A673 (cell line): ENCODE results near the gene ZEB2. TPM values are rescaled to one million over a fixed set of nuclear protein-coding genes. Genes with fewer than 3 reads are reported as not detected.

Source experiments
- BruUV-seq: library from RNA; stranded (reverse); fragments of 400-500 nt; replicated peaks from 2 replicates; lab custom pipeline; 2021; lab: Mats Ljungman, UMichigan
- CTCF ChIA-PET: fragments of 300-600 bp; sonication (Branson Sonifier 250); formaldehyde crosslinking; loops from one replicate; lab custom pipeline; 2022; ENCODE audit warnings: antibody characterized with exemption; lab: Charles Lee
- POLR2A ChIA-PET: fragments of 300-600 bp; sonication (Branson Sonifier 250); formaldehyde crosslinking; loops from one replicate; lab custom pipeline; 2022; ENCODE audit warnings: antibody characterized with exemption; ENCODE audit not compliant: low non-redundant PET; lab: Charles Lee
- DNase-seq: peaks from one replicate; pipeline ENCODE4 v3.0.0-alpha.2; 2015; ENCODE audit warnings: low spot score
- H3K27ac ChIP-seq: fragments of 200-600 bp; sonication (generic); 2 replicates; pipeline ENCODE4 v1.5.1; 2016; ENCODE audit warnings: mixed run types, low read depth, mild to moderate bottlenecking, mixed read lengths, antibody characterized with exemption, low read length; ENCODE audit not compliant: poor library complexity, severe bottlenecking
- H3K27me3 ChIP-seq: fragments of 200-600 bp; sonication (generic); replicated peaks from 2 replicates; pipeline ENCODE4 v1.6.1; 2017; ENCODE audit warnings: mixed run types, low read depth, mild to moderate bottlenecking, mixed read lengths, antibody characterized with exemption, low read length; ENCODE audit not compliant: insufficient read depth, poor library complexity
- H3K36me3 ChIP-seq: fragments of 200-600 bp; sonication (generic); 2 replicates; pipeline ENCODE4 v1.6.1; 2016; ENCODE audit warnings: mixed run types, mild to moderate bottlenecking, mixed read lengths, antibody characterized with exemption, low read length; ENCODE audit not compliant: insufficient read depth, poor library complexity, severe bottlenecking
- H3K4me1 ChIP-seq: fragments of 200-600 bp; sonication (generic); 2 replicates; pipeline ENCODE4 v1.6.1; 2017; ENCODE audit warnings: mixed run types, mild to moderate bottlenecking, mixed read lengths, antibody characterized with exemption, low read length; ENCODE audit not compliant: insufficient read depth, poor library complexity, severe bottlenecking
- H3K4me3 ChIP-seq: fragments of 200-600 bp; sonication (generic); 2 replicates; pipeline ENCODE4 v1.5.1; 2016; ENCODE audit warnings: low read depth, mixed run types, mild to moderate bottlenecking, mixed read lengths, low read length; ENCODE audit not compliant: poor library complexity, severe bottlenecking
- H3K9me3 ChIP-seq: fragments of 200-600 bp; sonication (generic); 2 replicates; pipeline ENCODE4 v1.6.1; 2016; ENCODE audit warnings: mixed run types, low read depth, mild to moderate bottlenecking, mixed read lengths, antibody characterized with exemption, low read length; ENCODE audit not compliant: poor library complexity, severe bottlenecking
- CTCF ChIP-seq: fragments of 300-800, 200-600 bp; sonication (generic); conservative IDR thresholded peaks from 2 replicates; pipeline ENCODE4 v1.5.1; 2017; ENCODE audit warnings: low read depth, mild to moderate bottlenecking, antibody characterized with exemption, low read length, moderate library complexity, mixed read lengths
- EZH2 ChIP-seq: fragments of 200-600 bp; sonication (generic); IDR thresholded peaks from 2 replicates; pipeline ENCODE4 v1.6.1; 2017; ENCODE audit warnings: borderline replicate concordance, low read depth, mild to moderate bottlenecking, mixed read lengths, antibody characterized with exemption, low read length; ENCODE audit not compliant: poor library complexity, severe bottlenecking
- intact Hi-C: fragments of 100-400 bp; cut with micrococcal nuclease; formaldehyde crosslinking; loops from one replicate; pipeline ENCODE4 v1.10.0; 2022; ENCODE audit not compliant: unreplicated experiment
- total RNA-seq: library from RNA; stranded (reverse); gene quantifications from 2 replicates; pipeline ENCODE4 v1.2.3, GENCODE V29; 2021

Gene ZEB2
- total RNA-seq, 1 experiment from 2014 or later = 146 TPM

- ChIA-PET CTCF (no interaction called here), POLR2A (no interaction called here)
- Histone ChIP-seq H3K27me3 (no peaks in the 10 kb centered on the region), H3K36me3 (peaks cover 75% of the 10 kb centered on the region), H3K27ac (no peak overlapping the region), H3K9me3 (no peaks in the 10 kb centered on the region), H3K4me1 (peaks cover 7% of the 10 kb centered on the region), H3K4me3 (no peak overlapping the region)
- intact Hi-C loops = no loop called here
- no peak for DNase-seq
- no TSS peak for BruUV-seq
- TF ChIP-seq EZH2 (no peak), CTCF (no peak)
Measured at GRCh38 chr2:144404586-144405314, 115.2 kb downstream of the ZEB2 start.

GRCh38 chr2:144403933-144404332 lies 116.0 kb downstream of the ZEB2 start:
- BruUV-seq = no TSS peak
- no peak for TF ChIP-seq CTCF
- no peak for TF ChIP-seq EZH2
- ChIA-PET CTCF (no interaction called here), POLR2A (no interaction called here)
- Histone ChIP-seq H3K4me3 (no peak overlapping the region), H3K9me3 (no peaks in the 10 kb centered on the region), H3K36me3 (peaks cover 76% of the 10 kb centered on the region), H3K27ac (no peak overlapping the region), H3K27me3 (no peaks in the 10 kb centered on the region), H3K4me1 (peaks cover 7% of the 10 kb centered on the region)
- DNase-seq = no peak
- intact Hi-C loops = no loop called here

GRCh38 chr2:144402251-144402650 lies 117.7 kb downstream of the ZEB2 start:
- Histone ChIP-seq H3K9me3 (no peaks in the 10 kb centered on the region), H3K4me1 (peaks cover 7% of the 10 kb centered on the region), H3K36me3 (peaks cover 82% of the 10 kb centered on the region), H3K4me3 (no peak overlapping the region), H3K27me3 (no peaks in the 10 kb centered on the region), H3K27ac (peak overlapping the region; percentile 37)
- BruUV-seq = no TSS peak
- no peak for DNase-seq
- CTCF ChIA-PET = no interaction called here
- TF ChIP-seq EZH2 = no peak
- no peak for TF ChIP-seq CTCF
- intact Hi-C loops = no loop called here
- POLR2A ChIA-PET = no interaction called here
